H1 (cell line): ENCODE results near the gene TSPAN17. TPM values are rescaled to one million over a fixed set of nuclear protein-coding genes. Genes with fewer than 3 reads are reported as not detected.

Experiments
- CTCF ChIA-PET: fragments of 300-600 bp; sonication (Branson Sonifier 250); formaldehyde crosslinking; loops from one replicate; lab custom pipeline; 2021; ENCODE audit not compliant: partially characterized antibody; lab: Charles Lee
- POLR2A ChIA-PET: fragments of 300-600 bp; sonication (Branson Sonifier 250); formaldehyde crosslinking; loops from one replicate; lab custom pipeline; 2021; ENCODE audit warnings: inconsistent platforms; ENCODE audit not compliant: partially characterized antibody; lab: Charles Lee
- DNase-seq, 2 experiments: peaks; one replicate each; pipeline versions ENCODE4 v3.0.0 to v3.0.0-alpha.2; 2010 to 2022; ENCODE audit warnings: low spot score in 2 of 2, low read depth in 1 of 2, mixed read lengths in 1 of 2
- FAIRE-seq: peaks from 2 replicates; lab custom pipeline; 2011; peaks lifted over from hg19 to GRCh38; lab: Jason Lieb, UNC
- H2AFZ ChIP-seq: 2 replicates; pipeline ENCODE4 v1.8.1; 2012; ENCODE audit warnings: low read length, inconsistent platforms
- H2AK5ac ChIP-seq: 2 replicates; pipeline ENCODE4 v1.6.1; 2013; ENCODE audit warnings: low read depth, low read length
- H2BK120ac ChIP-seq: replicated peaks from 2 replicates; pipeline ENCODE3; 2013; ENCODE audit warnings: low read depth, low read length, inconsistent platforms
- H2BK12ac ChIP-seq: 2 replicates; pipeline ENCODE4 v1.6.1; 2013; ENCODE audit warnings: low read depth, low read length
- H2BK15ac ChIP-seq: 2 replicates; pipeline ENCODE4 v1.6.1; 2013; ENCODE audit warnings: low read length
- H2BK20ac ChIP-seq: 2 replicates; pipeline ENCODE4 v1.6.1; 2013; ENCODE audit warnings: low read length
- H2BK5ac ChIP-seq: 2 replicates; pipeline ENCODE4 v1.6.1; 2013; ENCODE audit warnings: low read depth, low read length
- H3K14ac ChIP-seq: 2 replicates; pipeline ENCODE4 v1.6.1; 2013; ENCODE audit warnings: inconsistent platforms; ENCODE audit not compliant: insufficient read length
- H3K18ac ChIP-seq: 2 replicates; pipeline ENCODE4 v1.6.1; 2013; ENCODE audit warnings: low read length; ENCODE audit errors: extremely low read depth
- H3K23ac ChIP-seq: 2 replicates; pipeline ENCODE4 v1.6.1; 2013; ENCODE audit warnings: inconsistent platforms; ENCODE audit not compliant: insufficient read length
- H3K23me2 ChIP-seq: 2 replicates; pipeline ENCODE4 v1.6.1; 2013; ENCODE audit warnings: low read depth, low read length
- H3K27ac ChIP-seq: 2 replicates; pipeline ENCODE4 v1.6.1; 2011; ENCODE audit warnings: low read depth, low read length, inconsistent platforms
- H3K27me3 ChIP-seq, 4 experiments: replicated peaks in 1 of 4; 1 replicate in 1 of 4; 2 replicates in 3 of 4; pipeline versions ENCODE4 v1.6.1 to v1.8.1; 2011 to 2013; ENCODE audit warnings: low read length in 3 of 4, mild to moderate bottlenecking in 3 of 4, inconsistent platforms in 2 of 4, mixed read lengths in 2 of 4, moderate library complexity in 1 of 4; ENCODE audit not compliant: control insufficient read depth in 3 of 4, insufficient read depth in 3 of 4; ENCODE audit errors: extremely low read depth in 1 of 4
- H3K36me3 ChIP-seq, 4 experiments: 2 replicates each; pipeline versions ENCODE4 v1.6.1 to v1.8.1; 2011 to 2013; ENCODE audit warnings: mild to moderate bottlenecking in 4 of 4, low read length in 3 of 4, moderate library complexity in 2 of 4, control low read depth in 1 of 4, inconsistent platforms in 1 of 4; ENCODE audit not compliant: insufficient read depth in 4 of 4, control insufficient read depth in 2 of 4
- H3K4ac ChIP-seq: replicated peaks from 2 replicates; pipeline ENCODE3; 2013; ENCODE audit warnings: low read length, low read depth, mixed read lengths, inconsistent platforms; ENCODE audit not compliant: insufficient read length
- H3K4me1 ChIP-seq, 4 experiments: replicated peaks in 1 of 4; 1 replicate in 1 of 4; 2 replicates in 3 of 4; pipeline versions ENCODE4 v1.6.1 to v1.8.1; 2011 to 2013; ENCODE audit warnings: low read length in 3 of 4, inconsistent platforms in 2 of 4, mixed read lengths in 1 of 4; ENCODE audit not compliant: insufficient read depth in 4 of 4, control insufficient read depth in 3 of 4
- H3K4me2 ChIP-seq, 2 experiments: 2 replicates each; pipeline versions ENCODE4 v1.6.1 to v1.8.1; 2011 to 2013; ENCODE audit warnings: low read depth in 2 of 2, low read length in 2 of 2, control low read depth in 1 of 2, inconsistent platforms in 1 of 2, mild to moderate bottlenecking in 1 of 2; ENCODE audit not compliant: insufficient read depth in 1 of 2
- H3K4me3 ChIP-seq, 4 experiments: fragments of 200-600, 300-600 bp in 1 of 4; sonication (generic), shearing (Covaris generic), sonication (Bioruptor Twin) in 1 of 4; 2 replicates each; pipeline versions ENCODE4 v1.5.1 to v1.8.1; 2011 to 2016; ENCODE audit warnings: low read length in 4 of 4, low read depth in 3 of 4, control low read depth in 2 of 4, inconsistent platforms in 2 of 4, mild to moderate bottlenecking in 2 of 4, mixed read lengths in 1 of 4, moderate library complexity in 1 of 4; ENCODE audit not compliant: insufficient read depth in 2 of 4; ENCODE audit errors: extremely low read depth in 1 of 4
- H3K56ac ChIP-seq: replicated peaks from 2 replicates; pipeline ENCODE3; 2013; ENCODE audit warnings: low read depth, mild to moderate bottlenecking, mixed read lengths, low read length, inconsistent platforms; ENCODE audit not compliant: insufficient read length
- H3K79me1 ChIP-seq: 2 replicates; pipeline ENCODE4 v1.6.1; 2013; ENCODE audit warnings: low read depth, low read length, control low read depth
- H3K79me2 ChIP-seq, 2 experiments: 2 replicates each; pipeline versions ENCODE4 v1.6.1 to v1.8.1; 2012 to 2013; ENCODE audit warnings: low read length in 2 of 2, mild to moderate bottlenecking in 2 of 2, inconsistent platforms in 1 of 2; ENCODE audit not compliant: insufficient read depth in 2 of 2, control insufficient read depth in 1 of 2
- H3K9ac ChIP-seq, 4 experiments: replicated peaks in 1 of 4; 1 replicate in 1 of 4; 2 replicates in 3 of 4; pipeline versions ENCODE4 v1.6.1 to v1.8.1; 2011 to 2013; ENCODE audit warnings: low read depth in 3 of 4, low read length in 3 of 4, control low read depth in 2 of 4, mild to moderate bottlenecking in 2 of 4, moderate library complexity in 2 of 4, inconsistent platforms in 1 of 4; ENCODE audit errors: extremely low read depth in 1 of 4
- H3K9me3 ChIP-seq, 2 experiments: 2 replicates each; pipeline versions ENCODE4 v1.6.1 to v1.8.1; 2012 to 2013; ENCODE audit warnings: mild to moderate bottlenecking in 2 of 2, moderate library complexity in 2 of 2, control low read depth in 1 of 2, inconsistent platforms in 1 of 2, low read depth in 1 of 2, low read length in 1 of 2, mixed read lengths in 1 of 2; ENCODE audit not compliant: insufficient read depth in 2 of 2
- H4K20me1 ChIP-seq, 2 experiments: replicated peaks in 1 of 2; 2 replicates each; pipeline versions ENCODE3 to v1.8.1; 2011 to 2013; ENCODE audit warnings: inconsistent platforms in 2 of 2, low read length in 2 of 2, mild to moderate bottlenecking in 1 of 2; ENCODE audit not compliant: insufficient read depth in 2 of 2, control insufficient read depth in 1 of 2
- H4K5ac ChIP-seq: 2 replicates; pipeline ENCODE4 v1.6.1; 2013; ENCODE audit warnings: low read length, low read depth, mixed read lengths, inconsistent platforms; ENCODE audit not compliant: insufficient read length
- H4K8ac ChIP-seq: 2 replicates; pipeline ENCODE4 v1.8.0; 2013; ENCODE audit warnings: mild to moderate bottlenecking, moderate library complexity, low read length, inconsistent platforms; ENCODE audit not compliant: insufficient read depth; ENCODE audit errors: extremely low read depth
- H4K91ac ChIP-seq: replicated peaks from 2 replicates; pipeline ENCODE3; 2013; ENCODE audit warnings: low read length, mixed read lengths, inconsistent platforms; ENCODE audit not compliant: insufficient read length
- ATF3 ChIP-seq: IDR thresholded peaks from 2 replicates; pipeline ENCODE4 v1.6.1; 2011; ENCODE audit warnings: low read depth, mild to moderate bottlenecking, low read length; ENCODE audit not compliant: insufficient read depth
- CHD2 ChIP-seq: IDR thresholded peaks from 2 replicates; pipeline ENCODE4 v1.6.1; 2012; ENCODE audit warnings: low read length, improper control_type of control experiment
- CREB1 ChIP-seq: IDR thresholded peaks from 2 replicates; pipeline ENCODE4 v1.6.1; 2012; ENCODE audit warnings: inconsistent platforms
- EP300 ChIP-seq, 2 experiments: IDR thresholded peaks; 1 replicate in 1 of 2; 2 replicates in 1 of 2; pipeline ENCODE4 v1.6.1; 2011 to 2012; ENCODE audit warnings: low read depth in 2 of 2, low read length in 2 of 2, mild to moderate bottlenecking in 2 of 2, borderline replicate concordance in 1 of 2, inconsistent platforms in 1 of 2, moderate library complexity in 1 of 2
- JUN ChIP-seq: IDR thresholded peaks from 2 replicates; pipeline ENCODE4 v1.6.1; 2011; ENCODE audit warnings: low read depth, mild to moderate bottlenecking, improper control_type of control experiment, low read length
- PHF8 ChIP-seq: fragments of 200-600 bp; sonication (generic); conservative IDR thresholded peaks from 2 replicates; pipeline ENCODE4 v1.7.1; 2012; ENCODE audit warnings: low read depth, mild to moderate bottlenecking, inconsistent platforms, low read length, moderate library complexity
- RAD21 ChIP-seq, 2 experiments: IDR thresholded peaks in 1 of 2; conservative IDR thresholded peaks in 1 of 2; 2 replicates each; pipeline ENCODE4 v1.6.1; 2011; ENCODE audit warnings: low read depth in 2 of 2, low read length in 2 of 2, improper control_type of control experiment in 1 of 2, inconsistent platforms in 1 of 2, mild to moderate bottlenecking in 1 of 2, moderate library complexity in 1 of 2
- RBBP5 ChIP-seq: IDR thresholded peaks from 2 replicates; pipeline ENCODE4 v1.7.1; 2012; ENCODE audit warnings: low read depth, mild to moderate bottlenecking, inconsistent platforms, low read length, moderate library complexity, borderline replicate concordance
- RNF2 ChIP-seq: fragments of 200-900, 300-1000 bp; sonication (generic); IDR thresholded peaks from 2 replicates; pipeline ENCODE4 v1.7.1; 2016; ENCODE audit warnings: borderline replicate concordance, low read depth, mild to moderate bottlenecking, antibody characterized with exemption, low read length; ENCODE audit not compliant: poor library complexity, severe bottlenecking; ENCODE audit errors: missing control alignments
- RXRA ChIP-seq: IDR thresholded peaks from 2 replicates; pipeline ENCODE4 v1.6.1; 2011; ENCODE audit warnings: low read depth, mild to moderate bottlenecking, low read length, moderate library complexity; ENCODE audit not compliant: insufficient read depth
- SIX5 ChIP-seq: IDR thresholded peaks from 2 replicates; pipeline ENCODE4 v1.6.1; 2011; ENCODE audit warnings: mild to moderate bottlenecking, low read depth, low read length
- SP4 ChIP-seq: IDR thresholded peaks from 2 replicates; pipeline ENCODE4 v1.6.1; 2012; ENCODE audit warnings: low read length, inconsistent platforms
- TBP ChIP-seq: IDR thresholded peaks from 2 replicates; pipeline ENCODE4 v1.6.1; 2011; ENCODE audit warnings: low read depth, low read length, improper control_type of control experiment
- WGBS, 2 experiments: shearing (Covaris generic) in 1 of 2; methylation state at CpG; one replicate each; pipeline versions ENCODE4 v1.1.6 to v1.1.7; 2013 to 2015; ENCODE audit warnings: low lambda C conversion rate in 2 of 2, mixed read lengths in 2 of 2, inconsistent platforms in 1 of 2, low coverage in 1 of 2, missing lambda C conversion rate in 1 of 2; ENCODE audit not compliant: insufficient replicate concordance in 2 of 2, insufficient coverage in 1 of 2, insufficient read length in 1 of 2; ENCODE audit errors: extremely low coverage in 1 of 2, missing lambda C conversion rate in 1 of 2; 5-methylcytosine and 5-hydroxymethylcytosine counted together
- polyA plus RNA-seq, 7 experiments: library from polyadenylated mRNA; depleted of rRNA in 3 of 7; stranded (reverse) in 5 of 7; unstranded in 2 of 7; fragments of >200 nt in 5 of 7; fragments of 200-250 nt in 2 of 7; gene quantifications; 1 replicate in 5 of 7; 2 replicates in 1 of 7; 4 replicates in 1 of 7; pipeline versions ENCODE4 v1.2.1 to v1.2.3, GENCODE V29; 2011 to 2013; ENCODE audit warnings: missing spikeins in 2 of 7, mixed read lengths in 2 of 7
- total RNA-seq: library from RNA; stranded (reverse); fragmentation: NEBNext Ultra II Directional; extraction: Animal tissue kit (Norgen Biotek cat#: 25700); gene quantifications from 2 replicates; pipeline ENCODE4 v1.2.1, GENCODE V29; 2021

Gene TSPAN17
- total and polyA plus RNA-seq, 2 of the 8 experiments (the other 6 are each of a cell fraction or from before 2014, with no cell fraction given): 41.5 to 53.7 TPM

GRCh38 chr5:176670449-176670848 is 23.2 kb downstream of the TSPAN17 start:
- H4K20me1 ChIP-seq: no peaks in the 10 kb centered on the region
- no peak overlapping the region for H3K9ac ChIP-seq
- no peak overlapping the region for H2BK15ac ChIP-seq
- ChIA-PET CTCF (interaction anchor here (0.6 to 35.1 kb wide), 7 partner anchors 11 to 287 kb away, joined by 3 to 859 read pairs (median 3); no protein-coding TSS in a partner anchor), POLR2A (interaction anchor here (0.7 to 2.0 kb wide), 7 partner anchors 8 to 192 kb away, joined by 3 to 4 read pairs (median 3); no protein-coding TSS in a partner anchor)
- no peak overlapping the region for H2AFZ ChIP-seq
- FAIRE-seq (no peak), DNase-seq (no peak)
- H4K91ac ChIP-seq: peak overlapping the region; percentile 6
- peaks cover 0 to 14% (median 6%) of the 10 kb centered on the region in 4 experiments; a peak in 6 of 7 replicates for H3K4me1 ChIP-seq
- no peak overlapping the region for H3K23ac ChIP-seq
- no peak overlapping the region for H3K4me2 ChIP-seq
- H3K36me3 ChIP-seq: no peaks in the 10 kb centered on the region
- no peak overlapping the region for H2BK20ac ChIP-seq
- H3K27ac ChIP-seq: no peak overlapping the region
- no peaks in the 10 kb centered on the region for H3K9me3 ChIP-seq
- H4K5ac ChIP-seq: no peak overlapping the region
- H3K27me3 ChIP-seq: no peaks in the 10 kb centered on the region; a peak in 1 of 7 replicates
- no peak overlapping the region for H2BK5ac ChIP-seq
- H2AK5ac ChIP-seq: no peak overlapping the region
- H3K79me2 ChIP-seq: no peaks in the 10 kb centered on the region
- 90% methylated on average over 6 of the region's 8 CpGs; no CpG with 5 or more reads in 1 of the 2 experiments for WGBS, 2 experiments
- no peak overlapping the region for H3K18ac ChIP-seq
- no peak overlapping the region for H3K4ac ChIP-seq
- H4K8ac ChIP-seq: no peak overlapping the region; the same call in 1 of the 2 replicates
- H3K14ac ChIP-seq: no peak overlapping the region
- no peak overlapping the region for H2BK120ac ChIP-seq
- H3K56ac ChIP-seq: no peak overlapping the region
- no peaks in the 10 kb centered on the region for H3K79me1 ChIP-seq
- H3K4me3 ChIP-seq: no peak overlapping the region
- no peak overlapping the region; the same call in 1 of the 2 replicates for H2BK12ac ChIP-seq
- no peaks in the 10 kb centered on the region for H3K23me2 ChIP-seq
- TF ChIP-seq RNF2 (no peak), TBP (no peak), RXRA (no peak), ATF3 (no peak), CHD2 (no peak), PHF8 (no peak), RAD21 (IDR thresholded peaks at IDR 0.05 in 1 of 2, conservative IDR thresholded peaks at IDR 0.05 in 1 of 2; ENCODE audit: low read depth in 2 of 2, low read length in 2 of 2) (no peak), SIX5 (no peak), CREB1 (no peak), SP4 (no peak), RBBP5 (no peak), EP300 (IDR thresholded peaks at IDR 0.05; ENCODE audit: borderline replicate concordance in 1 of 2, low read depth in 2 of 2, low read length in 2 of 2) (no peak), JUN (no peak)
